ENCODE results near the gene ATG16L1. TPM values are rescaled to one million over a fixed set of nuclear protein-coding genes. Genes with fewer than 3 reads are reported as not detected.

ATG16L1 gene
- total RNA-seq, 1 experiment from 2014 or later, result 52.3 TPM

- ATAC-seq, result no peak
- intact Hi-C loops (cut with micrococcal nuclease; ENCODE audit: unreplicated experiment), result no loop called here
- H3K4me3 ChIP-seq (ENCODE audit: low read depth in 2 of 2, low read length in 2 of 2), result no peak overlapping the region
- H3K27ac ChIP-seq (ENCODE audit: low read length), result no peak overlapping the region
- no TSS peak for BruUV-seq (replicated peaks)
- no peaks in the 10 kb centered on the region for H3K9me3 ChIP-seq (ENCODE audit: control insufficient read depth, insufficient read depth, low read depth, low read length)
- no peaks in the 10 kb centered on the region for H3K27me3 ChIP-seq (ENCODE audit: control insufficient read depth, insufficient read depth, low read length)
- CTCF ChIA-PET, result no interaction called here
- no peaks in the 10 kb centered on the region for H3K36me3 ChIP-seq (ENCODE audit: control insufficient read depth, insufficient read depth, low read length)
- DNase-seq (ENCODE audit: low read depth, low spot score), result no peak
- no peak for TF ChIP-seq TCF7L2 (IDR thresholded peaks at IDR 0.05; ENCODE audit: low read depth, low read length)
- no peak for TF ChIP-seq SIN3A (IDR thresholded peaks at IDR 0.05; ENCODE audit: borderline replicate concordance, insufficient read depth, low read depth, low read length)
- no peak for TF ChIP-seq REST (IDR thresholded peaks at IDR 0.05; ENCODE audit: insufficient read depth in 1 of 2, low read depth in 2 of 2, low read length in 1 of 2)
- TF ChIP-seq POLR2AphosphoS5 (IDR thresholded peaks at IDR 0.05; ENCODE audit: low read depth, low read length), result no peak
- TF ChIP-seq CTCF (IDR thresholded peaks at IDR 0.05), result no peak
- in situ Hi-C loops (cut with HindIII; ENCODE audit: low pct_unique_long_range_greater_than_20kb, low sequenced_read_pairs), result no loop called here
- POLR2A ChIA-PET, result no interaction called here
- H3K4me1 ChIP-seq (ENCODE audit: control insufficient read depth, insufficient read depth, low read length), result no peaks in the 10 kb centered on the region
Observed at GRCh38 chr2:233219848-233220247, 31.6 kb upstream of the ATG16L1 start.

GRCh38 chr2:233221378-233222063, 30.0 kb upstream of the ATG16L1 start:
- Histone ChIP-seq H3K36me3 (ENCODE audit: control insufficient read depth, insufficient read depth, low read length) (no peaks in the 10 kb centered on the region), H3K27ac (ENCODE audit: low read length) (no peak overlapping the region), H3K9me3 (ENCODE audit: control insufficient read depth, insufficient read depth, low read depth, low read length) (no peaks in the 10 kb centered on the region), H3K4me1 (ENCODE audit: control insufficient read depth, insufficient read depth, low read length) (no peaks in the 10 kb centered on the region), H3K4me3 (ENCODE audit: low read depth in 2 of 2, low read length in 2 of 2) (no peak overlapping the region), H3K27me3 (ENCODE audit: control insufficient read depth, insufficient read depth, low read length) (no peaks in the 10 kb centered on the region)
- in situ Hi-C loops (cut with HindIII; ENCODE audit: low pct_unique_long_range_greater_than_20kb, low sequenced_read_pairs), result no loop called here
- DNase-seq (ENCODE audit: low read depth, low spot score) (no peak), ATAC-seq (0 out of 2 replicates have a peak, but pooled peaks have one; percentile 45)
- TF ChIP-seq TCF7L2 (IDR thresholded peaks at IDR 0.05; ENCODE audit: low read depth, low read length) (no peak), POLR2AphosphoS5 (IDR thresholded peaks at IDR 0.05; ENCODE audit: low read depth, low read length) (no peak), CTCF (IDR thresholded peaks at IDR 0.05) (no peak)
- no TSS peak for BruUV-seq (replicated peaks)
- intact Hi-C loops (cut with micrococcal nuclease; ENCODE audit: unreplicated experiment), result no loop called here
- ChIA-PET CTCF (no interaction called here), POLR2A (no interaction called here)
